SK-N-SH treated with all-trans-retinoic acid at 6 μM for 48 hours (cell line): ENCODE results near the gene UBAP2.

Experiments used
- ATAC-seq: fragments of 200-7000 bp; cut with Tn5 transposase; 3 replicates; pipeline ENCODE4 v1.9.1; 2020; ENCODE audit warnings: mild to moderate bottlenecking, moderate library complexity
- ARNTL ChIP-seq: fragments of 450-650 bp; formaldehyde crosslinking; IDR thresholded peaks from 2 replicates; pipeline ENCODE4 v1.5.0; 2020; ENCODE audit warnings: low read depth, mild to moderate bottlenecking, moderate library complexity, borderline replicate concordance
- BACH2 ChIP-seq: fragments of 250-450 bp; sonication (Bioruptor Pico); IDR thresholded peaks from 2 replicates; pipeline ENCODE4 v1.9.0; 2021; ENCODE audit warnings: mild to moderate bottlenecking, borderline replicate concordance
- CSDC2 ChIP-seq: fragments of 250-450 bp; sonication (Bioruptor Pico); IDR thresholded peaks from 2 replicates; pipeline ENCODE4 v1.5.0; 2020; ENCODE audit warnings: mild to moderate bottlenecking, moderate library complexity
- CSRNP3 ChIP-seq: fragments of 250-450 bp; sonication (Bioruptor Pico); IDR thresholded peaks from 2 replicates; pipeline ENCODE4 v1.5.1; 2021; ENCODE audit warnings: mild to moderate bottlenecking, moderate library complexity
- ESRRG ChIP-seq: fragments of 250-450 bp; sonication (Bioruptor Pico); IDR thresholded peaks from 2 replicates; pipeline ENCODE4 v1.6.1; 2021; ENCODE audit warnings: mild to moderate bottlenecking
- GLIS3 ChIP-seq: fragments of 250-450 bp; sonication (Bioruptor Pico); IDR thresholded peaks from 2 replicates; pipeline ENCODE4 v1.5.0; 2020; ENCODE audit warnings: mild to moderate bottlenecking, moderate library complexity
- ISL1 ChIP-seq: fragments of 250-450 bp; sonication (Bioruptor Pico); IDR thresholded peaks from 2 replicates; pipeline ENCODE4 v2.1.2; 2022; ENCODE audit warnings: mild to moderate bottlenecking, moderate library complexity
- POU6F1 ChIP-seq: fragments of 250-450 bp; sonication (Bioruptor Pico); IDR thresholded peaks from 2 replicates; pipeline ENCODE4 v1.8.0; 2021; ENCODE audit warnings: low read depth, mild to moderate bottlenecking, moderate library complexity, borderline replicate concordance
- PPARA ChIP-seq: fragments of 250-450 bp; sonication (Bioruptor Pico); IDR thresholded peaks from 2 replicates; pipeline ENCODE4 v1.5.0; 2020; ENCODE audit warnings: mild to moderate bottlenecking, borderline replicate concordance
- RARB ChIP-seq: fragments of 250-450 bp; sonication (Bioruptor Pico); IDR thresholded peaks from 2 replicates; pipeline ENCODE4 v1.8.0; 2021; ENCODE audit warnings: mild to moderate bottlenecking, moderate library complexity
- SNAI2 ChIP-seq: fragments of 250-450 bp; sonication (Bioruptor Pico); IDR thresholded peaks from 2 replicates; pipeline ENCODE4 v1.5.0; 2020; ENCODE audit warnings: mild to moderate bottlenecking, moderate library complexity
- TOX ChIP-seq: fragments of 250-450 bp; sonication (Bioruptor Pico); IDR thresholded peaks from 2 replicates; pipeline ENCODE4 v1.8.0; 2021; ENCODE audit warnings: mild to moderate bottlenecking, moderate library complexity, borderline replicate concordance
- ZC3H10 ChIP-seq: fragments of 250-450 bp; sonication (Bioruptor Pico); IDR thresholded peaks from 2 replicates; pipeline ENCODE4 v1.5.1; 2021; ENCODE audit warnings: mild to moderate bottlenecking, moderate library complexity
- ZFP3 ChIP-seq: fragments of 250-450 bp; sonication (Bioruptor Pico); IDR thresholded peaks from 2 replicates; pipeline ENCODE4 v1.5.0; 2020; ENCODE audit warnings: mild to moderate bottlenecking, moderate library complexity
- ZFP30 ChIP-seq: fragments of 450-650 bp; formaldehyde crosslinking; IDR thresholded peaks from 2 replicates; pipeline ENCODE4 v1.5.0; 2022; ENCODE audit warnings: mild to moderate bottlenecking, moderate library complexity
- ZNF565 ChIP-seq: fragments of 450-650 bp; formaldehyde crosslinking; conservative IDR thresholded peaks from 2 replicates; pipeline ENCODE4 v1.5.0; 2020; ENCODE audit warnings: low read depth, mild to moderate bottlenecking, moderate library complexity
- ZNF70 ChIP-seq: fragments of 450-650 bp; formaldehyde crosslinking; IDR thresholded peaks from 2 replicates; pipeline ENCODE4 v1.5.0; 2020; ENCODE audit warnings: mild to moderate bottlenecking, moderate library complexity
- ZNF8 ChIP-seq: fragments of 450-650 bp; formaldehyde crosslinking; IDR thresholded peaks from 2 replicates; pipeline ENCODE4 v1.5.0; 2020; ENCODE audit warnings: mild to moderate bottlenecking, moderate library complexity
- TF ChIP-seq, protein P1 (sequence below): fragments of 250-450 bp; sonication (Bioruptor Pico); IDR thresholded peaks from 2 replicates; pipeline ENCODE4 v1.5.0; 2020; ENCODE audit warnings: mild to moderate bottlenecking, moderate library complexity
- TF ChIP-seq, protein P2 (sequence below): fragments of 250-450 bp; sonication (Bioruptor Pico); IDR thresholded peaks from 2 replicates; pipeline ENCODE4 v1.5.1; 2020; ENCODE audit warnings: low read depth, mild to moderate bottlenecking, moderate library complexity
- TF ChIP-seq, protein P3 (sequence below): fragments of 250-450 bp; sonication (Bioruptor Pico); IDR thresholded peaks from 2 replicates; pipeline ENCODE4 v1.8.0; 2020; ENCODE audit warnings: mild to moderate bottlenecking, moderate library complexity, borderline replicate concordance

UBAP2 gene

GRCh38 chr9:33881635-33882034 is 167.1 kb downstream of the UBAP2 start (continued):
- no peak for TF ChIP-seq ARNTL (CRISPR knock-in tag)
- TF ChIP-seq POU6F1 (CRISPR knock-in tag), result no peak

DNA sequence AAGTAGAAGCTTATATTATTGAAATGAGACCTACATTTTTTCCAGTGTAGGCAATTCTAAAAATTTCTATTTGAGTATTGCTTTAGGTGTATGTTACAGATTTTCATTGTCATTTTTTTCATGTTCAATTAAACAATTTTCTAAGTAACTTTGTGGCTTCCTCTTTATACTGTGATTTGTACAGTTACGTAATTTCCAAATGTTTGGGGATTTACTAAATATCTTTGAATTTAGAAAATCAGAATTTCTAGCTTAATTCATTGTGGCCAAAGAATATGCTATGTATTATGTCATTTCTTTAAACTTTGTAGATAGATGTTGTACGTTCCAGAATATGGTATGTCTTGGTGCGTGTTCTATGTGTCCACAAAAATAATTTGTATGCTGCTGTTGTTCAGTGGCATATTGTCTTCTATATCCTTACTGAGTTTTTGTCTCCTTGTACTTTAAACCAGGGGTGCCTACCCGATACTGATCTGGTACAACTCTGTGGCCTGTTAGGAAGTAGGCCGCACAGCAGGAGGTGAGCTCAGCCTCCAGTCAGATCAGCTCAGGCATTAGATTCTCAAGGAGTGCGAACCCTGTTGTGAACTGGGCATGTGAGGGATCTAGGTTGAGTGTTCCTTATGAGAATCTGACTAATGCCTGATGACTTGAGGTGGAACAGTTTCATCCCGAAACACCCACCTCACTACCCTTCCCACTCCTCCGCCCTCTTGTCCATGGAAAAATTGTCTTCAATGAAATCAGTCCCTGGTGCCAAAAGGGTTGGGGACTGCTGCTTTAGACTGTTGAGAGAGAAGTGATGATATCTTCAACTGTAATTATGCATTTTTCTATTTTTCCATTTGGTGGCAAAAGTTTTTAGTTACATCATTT is 168.2 kb downstream of the UBAP2 start:
- ATAC-seq, result no peak
- TF ChIP-seq RARB (CRISPR knock-in tag), result no peak
- TF ChIP-seq, all 23 proteins: peak for 0

- TF ChIP-seq ZNF565 (no peak), ZFP3 (CRISPR knock-in tag) (no peak), ZC3H10 (CRISPR knock-in tag) (no peak), ZNF8 (CRISPR knock-in tag) (no peak), SNAI2 (no peak)
- no peak; the same call in 2 of the 3 replicates for ATAC-seq
These were observed 169.9 kb downstream of the UBAP2 start for GRCh38 chr9:33878691-33879366.

- no peak for TF ChIP-seq RARB (CRISPR knock-in tag)
- no peak for TF ChIP-seq PPARA (CRISPR knock-in tag)
- no peak for TF ChIP-seq GLIS3 (CRISPR knock-in tag)
- no peak for TF ChIP-seq TOX
- TF ChIP-seq, protein P1, sequence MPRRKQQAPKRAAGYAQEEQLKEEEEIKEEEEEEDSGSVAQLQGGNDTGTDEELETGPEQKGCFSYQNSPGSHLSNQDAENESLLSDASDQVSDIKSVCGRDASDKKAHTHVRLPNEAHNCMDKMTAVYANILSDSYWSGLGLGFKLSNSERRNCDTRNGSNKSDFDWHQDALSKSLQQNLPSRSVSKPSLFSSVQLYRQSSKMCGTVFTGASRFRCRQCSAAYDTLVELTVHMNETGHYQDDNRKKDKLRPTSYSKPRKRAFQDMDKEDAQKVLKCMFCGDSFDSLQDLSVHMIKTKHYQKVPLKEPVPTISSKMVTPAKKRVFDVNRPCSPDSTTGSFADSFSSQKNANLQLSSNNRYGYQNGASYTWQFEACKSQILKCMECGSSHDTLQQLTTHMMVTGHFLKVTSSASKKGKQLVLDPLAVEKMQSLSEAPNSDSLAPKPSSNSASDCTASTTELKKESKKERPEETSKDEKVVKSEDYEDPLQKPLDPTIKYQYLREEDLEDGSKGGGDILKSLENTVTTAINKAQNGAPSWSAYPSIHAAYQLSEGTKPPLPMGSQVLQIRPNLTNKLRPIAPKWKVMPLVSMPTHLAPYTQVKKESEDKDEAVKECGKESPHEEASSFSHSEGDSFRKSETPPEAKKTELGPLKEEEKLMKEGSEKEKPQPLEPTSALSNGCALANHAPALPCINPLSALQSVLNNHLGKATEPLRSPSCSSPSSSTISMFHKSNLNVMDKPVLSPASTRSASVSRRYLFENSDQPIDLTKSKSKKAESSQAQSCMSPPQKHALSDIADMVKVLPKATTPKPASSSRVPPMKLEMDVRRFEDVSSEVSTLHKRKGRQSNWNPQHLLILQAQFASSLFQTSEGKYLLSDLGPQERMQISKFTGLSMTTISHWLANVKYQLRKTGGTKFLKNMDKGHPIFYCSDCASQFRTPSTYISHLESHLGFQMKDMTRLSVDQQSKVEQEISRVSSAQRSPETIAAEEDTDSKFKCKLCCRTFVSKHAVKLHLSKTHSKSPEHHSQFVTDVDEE (CRISPR knock-in tag), result no peak
- no peak for TF ChIP-seq SNAI2
- TF ChIP-seq ISL1 (CRISPR knock-in tag), result no peak
- TF ChIP-seq BACH2 (CRISPR knock-in tag), result no peak
- no peak for TF ChIP-seq ZNF70
- no peak for TF ChIP-seq CSRNP3
- TF ChIP-seq ZC3H10 (CRISPR knock-in tag), result no peak
- TF ChIP-seq, protein P2, sequence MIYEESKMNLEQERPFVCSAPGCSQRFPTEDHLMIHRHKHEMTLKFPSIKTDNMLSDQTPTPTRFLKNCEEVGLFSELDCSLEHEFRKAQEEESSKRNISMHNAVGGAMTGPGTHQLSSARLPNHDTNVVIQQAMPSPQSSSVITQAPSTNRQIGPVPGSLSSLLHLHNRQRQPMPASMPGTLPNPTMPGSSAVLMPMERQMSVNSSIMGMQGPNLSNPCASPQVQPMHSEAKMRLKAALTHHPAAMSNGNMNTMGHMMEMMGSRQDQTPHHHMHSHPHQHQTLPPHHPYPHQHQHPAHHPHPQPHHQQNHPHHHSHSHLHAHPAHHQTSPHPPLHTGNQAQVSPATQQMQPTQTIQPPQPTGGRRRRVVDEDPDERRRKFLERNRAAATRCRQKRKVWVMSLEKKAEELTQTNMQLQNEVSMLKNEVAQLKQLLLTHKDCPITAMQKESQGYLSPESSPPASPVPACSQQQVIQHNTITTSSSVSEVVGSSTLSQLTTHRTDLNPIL (CRISPR knock-in tag), result no peak
- no peak for TF ChIP-seq POU6F1 (CRISPR knock-in tag)
- TF ChIP-seq CSDC2 (CRISPR knock-in tag), result no peak
- TF ChIP-seq, protein P3, sequence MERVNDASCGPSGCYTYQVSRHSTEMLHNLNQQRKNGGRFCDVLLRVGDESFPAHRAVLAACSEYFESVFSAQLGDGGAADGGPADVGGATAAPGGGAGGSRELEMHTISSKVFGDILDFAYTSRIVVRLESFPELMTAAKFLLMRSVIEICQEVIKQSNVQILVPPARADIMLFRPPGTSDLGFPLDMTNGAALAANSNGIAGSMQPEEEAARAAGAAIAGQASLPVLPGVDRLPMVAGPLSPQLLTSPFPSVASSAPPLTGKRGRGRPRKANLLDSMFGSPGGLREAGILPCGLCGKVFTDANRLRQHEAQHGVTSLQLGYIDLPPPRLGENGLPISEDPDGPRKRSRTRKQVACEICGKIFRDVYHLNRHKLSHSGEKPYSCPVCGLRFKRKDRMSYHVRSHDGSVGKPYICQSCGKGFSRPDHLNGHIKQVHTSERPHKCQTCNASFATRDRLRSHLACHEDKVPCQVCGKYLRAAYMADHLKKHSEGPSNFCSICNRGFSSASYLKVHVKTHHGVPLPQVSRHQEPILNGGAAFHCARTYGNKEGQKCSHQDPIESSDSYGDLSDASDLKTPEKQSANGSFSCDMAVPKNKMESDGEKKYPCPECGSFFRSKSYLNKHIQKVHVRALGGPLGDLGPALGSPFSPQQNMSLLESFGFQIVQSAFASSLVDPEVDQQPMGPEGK (CRISPR knock-in tag), result no peak
- TF ChIP-seq ZNF565, result no peak
- TF ChIP-seq ZNF8 (CRISPR knock-in tag), result no peak
- TF ChIP-seq ZFP30 (CRISPR knock-in tag), result no peak
- no peak for TF ChIP-seq ESRRG
- TF ChIP-seq, all 23 proteins: peak for 0
- no peak for ATAC-seq
These were observed 170.8 kb downstream of the UBAP2 start for GRCh38 chr9:33877727-33878489.
